NCI-H2029 (cell line): ENCODE results near the gene TPPP3.

Experiments used
- DNase-seq: peaks from one replicate; lab custom pipeline; 2025; lab: John Stamatoyannopoulos, UW

Gene TPPP3

DNA sequence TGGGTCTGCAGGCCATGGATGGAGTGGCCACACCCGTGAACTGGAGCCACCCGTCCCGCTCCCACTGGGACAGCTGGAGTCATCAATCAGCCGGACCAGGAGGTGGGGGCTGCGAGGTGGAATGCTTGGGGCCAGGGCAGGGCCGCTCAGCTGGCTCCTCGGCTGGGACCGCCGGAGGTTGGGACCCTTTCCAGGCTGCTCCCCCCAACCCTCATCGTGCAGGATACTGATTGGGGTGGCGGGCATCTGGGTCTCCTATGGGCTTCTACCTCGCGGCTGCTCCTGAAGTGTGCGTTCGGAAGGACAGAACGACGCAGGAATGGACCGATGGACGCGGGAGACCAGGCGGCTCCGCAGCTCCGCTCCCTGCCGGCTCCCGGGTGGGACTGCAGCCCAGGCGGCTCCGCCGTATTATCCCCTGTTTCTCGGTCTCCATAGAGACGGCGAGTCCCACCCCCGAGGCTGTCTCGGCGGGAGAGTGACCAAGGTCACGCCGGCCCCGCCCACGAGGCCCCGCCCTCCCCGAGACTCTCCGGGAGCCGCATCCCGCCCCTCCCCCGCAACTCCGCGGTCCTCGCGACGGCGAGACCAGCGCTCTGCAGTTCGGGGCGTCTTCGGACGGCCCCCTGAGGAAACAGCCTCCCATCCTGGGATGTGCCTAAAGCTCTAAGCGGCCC lies at the start of gene TPPP3:
Gene TPPP3, minus strand, starts transcription at position 388 of the 677 bp plus-strand sequence. CDS start 2,387 bp downstream, outside the sequence.
- DNase-seq: peak; percentile 25

DNA sequence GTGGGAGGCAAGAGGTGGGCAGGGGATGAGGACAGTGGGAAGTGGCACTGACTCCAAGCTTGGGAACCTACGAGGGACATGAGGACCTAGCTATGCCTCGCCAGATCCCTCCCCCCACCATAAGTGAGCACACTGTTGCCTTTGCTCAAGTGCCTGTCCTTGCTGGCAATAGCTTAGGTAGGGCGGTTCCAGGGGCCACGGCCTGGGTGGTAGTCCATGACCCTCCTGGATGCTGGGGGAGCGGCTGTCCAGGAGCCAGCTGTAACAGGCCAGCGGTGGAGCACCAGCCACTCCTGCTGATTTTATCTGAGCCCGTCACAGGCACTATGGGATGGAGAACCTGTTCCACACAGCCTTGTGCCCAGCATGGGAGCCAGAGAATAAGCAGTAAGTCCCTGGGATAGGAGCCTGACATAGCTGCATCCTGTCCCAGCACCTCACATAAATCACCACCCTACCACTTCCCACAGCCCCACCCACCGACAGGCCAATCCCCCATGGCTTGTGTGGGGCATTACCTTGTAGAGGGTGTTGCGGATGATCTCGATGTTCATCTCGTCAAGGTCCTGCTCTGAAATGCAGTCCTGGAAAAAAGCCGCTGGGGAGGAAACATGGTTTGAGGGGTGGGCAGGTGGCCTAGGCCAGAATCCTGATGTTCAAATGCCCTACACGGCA lies 49.4 kb upstream of the TPPP3 start:
- no peak for DNase-seq

GRCh38 chr16:67441907-67442306 lies 48.6 kb upstream of the TPPP3 start:
- no peak for DNase-seq

DNA sequence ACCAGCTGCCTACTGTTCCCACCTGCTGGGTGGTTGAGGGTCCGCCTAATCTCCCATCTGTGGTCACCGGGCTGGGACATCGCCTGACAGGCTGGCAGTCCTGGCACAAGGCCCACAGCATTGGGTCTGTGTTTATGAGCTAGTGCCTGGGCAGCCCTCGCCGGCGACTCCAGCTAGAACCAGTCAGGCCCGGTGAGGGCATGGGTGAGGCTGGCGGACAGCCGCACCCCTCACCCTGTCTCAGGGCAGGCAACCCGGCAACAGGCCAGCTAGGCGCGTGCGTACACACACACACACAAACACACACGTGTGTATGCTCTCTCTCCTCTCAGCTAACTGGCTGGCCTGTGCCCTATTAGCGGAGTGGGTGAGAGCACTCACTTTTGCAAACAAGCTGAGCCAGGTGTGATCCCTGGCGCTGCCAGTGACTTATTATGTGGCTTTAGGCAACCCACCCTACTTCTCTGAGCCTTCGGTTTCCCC lies 48.0 kb upstream of the TPPP3 start:
- peak; percentile 92 for DNase-seq

- DNase-seq: no peak
Measured at GRCh38 chr16:67438824-67439393, 45.6 kb upstream of the TPPP3 start.

DNA sequence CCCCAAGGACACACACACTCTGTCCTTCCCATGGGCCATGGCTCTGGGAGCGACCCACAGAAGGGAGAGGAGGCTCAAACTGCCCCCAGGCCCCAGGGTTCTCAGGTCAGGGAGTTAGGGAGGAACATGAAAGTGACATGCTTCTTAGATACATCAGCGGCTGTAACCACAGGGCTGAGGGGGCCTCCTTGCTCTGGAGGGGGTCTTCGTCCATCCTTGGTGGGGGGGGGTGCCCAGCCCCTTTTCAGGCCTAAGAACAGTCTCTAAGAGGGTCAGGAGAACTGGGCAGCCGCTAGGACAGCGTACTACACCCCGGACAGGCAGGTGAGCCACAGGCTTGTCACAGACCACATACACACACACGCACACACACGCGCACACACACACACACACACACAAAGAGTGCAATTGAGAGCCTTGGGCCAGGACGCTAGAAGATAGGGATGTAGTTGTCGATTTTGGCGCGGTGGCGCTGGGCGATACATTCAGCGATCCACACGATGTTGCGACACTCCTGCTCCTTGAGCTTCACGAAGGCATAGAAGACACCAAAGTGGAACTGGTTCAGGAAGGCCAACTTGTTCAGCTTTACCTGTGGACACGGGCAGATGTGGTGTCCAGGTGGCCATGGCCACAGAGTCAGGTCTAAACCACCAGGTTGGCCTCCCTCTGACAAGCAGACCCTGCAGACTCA lies 44.9 kb upstream of the TPPP3 start:
- DNase-seq: no peak

DNA sequence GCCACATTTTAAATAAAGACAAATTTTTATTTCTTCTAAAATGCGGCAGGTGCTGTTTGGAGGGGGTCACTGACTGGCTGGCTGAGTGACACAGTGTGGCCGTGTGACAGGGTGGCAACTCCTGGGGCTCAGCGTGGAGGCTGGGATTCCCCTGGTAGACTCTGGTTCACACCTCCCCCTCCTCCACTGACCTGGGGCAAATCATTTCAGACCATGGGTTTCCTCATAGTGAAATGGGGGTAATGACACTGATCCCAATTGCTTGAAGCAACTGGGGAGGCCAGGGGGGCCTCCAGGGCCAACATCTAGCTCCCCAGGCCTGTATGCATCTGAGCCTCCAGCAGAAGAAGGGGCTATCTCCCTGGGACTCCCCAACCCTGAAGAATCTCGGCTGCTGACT lies 44.2 kb upstream of the TPPP3 start:
- DNase-seq: no peak

GRCh38 chr16:67436640-67437193 lies 43.4 kb upstream of the TPPP3 start:
- no peak for DNase-seq

DNA sequence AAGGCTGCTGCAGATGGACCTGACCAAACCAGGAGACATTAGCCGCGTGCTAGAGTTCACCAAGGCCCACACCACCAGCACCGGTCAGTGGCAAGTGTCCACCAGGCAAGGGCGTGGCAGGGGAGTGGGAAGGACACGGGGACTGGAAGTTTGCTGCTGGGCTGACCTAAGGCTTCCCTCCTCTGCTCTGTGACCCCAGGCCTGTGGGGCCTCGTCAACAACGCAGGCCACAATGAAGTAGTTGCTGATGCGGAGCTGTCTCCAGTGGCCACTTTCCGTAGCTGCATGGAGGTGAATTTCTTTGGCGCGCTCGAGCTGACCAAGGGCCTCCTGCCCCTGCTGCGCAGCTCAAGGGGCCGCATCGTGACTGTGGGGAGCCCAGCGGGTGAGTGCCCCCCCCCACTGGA lies 42.5 kb upstream of the TPPP3 start:
- no peak for DNase-seq

- no peak for DNase-seq
Measured at GRCh38 chr16:67433131-67433719, 39.9 kb upstream of the TPPP3 start.

DNA sequence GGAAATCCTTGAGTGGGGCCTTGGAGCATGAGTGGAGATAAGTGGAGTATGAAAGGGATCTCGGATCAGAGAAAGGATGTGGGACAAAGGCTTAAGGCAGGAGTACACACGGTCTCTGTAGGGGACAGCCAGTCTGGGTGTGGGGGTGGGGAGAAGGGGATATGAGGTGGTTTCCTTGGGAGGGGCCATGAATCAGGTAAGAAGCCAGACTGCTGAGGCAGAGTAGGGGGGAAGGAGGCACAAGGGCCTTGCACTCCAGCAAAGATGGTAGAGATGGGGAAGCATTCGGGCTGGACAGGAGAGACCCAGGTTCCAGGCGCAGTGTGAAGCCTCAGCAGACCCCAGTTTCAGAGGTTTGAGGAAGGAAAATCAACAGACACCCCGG lies 39.2 kb upstream of the TPPP3 start:
- DNase-seq: no peak

GRCh38 chr16:67431775-67432505 lies 38.6 kb upstream of the TPPP3 start:
- peak; percentile 46 for DNase-seq

DNA sequence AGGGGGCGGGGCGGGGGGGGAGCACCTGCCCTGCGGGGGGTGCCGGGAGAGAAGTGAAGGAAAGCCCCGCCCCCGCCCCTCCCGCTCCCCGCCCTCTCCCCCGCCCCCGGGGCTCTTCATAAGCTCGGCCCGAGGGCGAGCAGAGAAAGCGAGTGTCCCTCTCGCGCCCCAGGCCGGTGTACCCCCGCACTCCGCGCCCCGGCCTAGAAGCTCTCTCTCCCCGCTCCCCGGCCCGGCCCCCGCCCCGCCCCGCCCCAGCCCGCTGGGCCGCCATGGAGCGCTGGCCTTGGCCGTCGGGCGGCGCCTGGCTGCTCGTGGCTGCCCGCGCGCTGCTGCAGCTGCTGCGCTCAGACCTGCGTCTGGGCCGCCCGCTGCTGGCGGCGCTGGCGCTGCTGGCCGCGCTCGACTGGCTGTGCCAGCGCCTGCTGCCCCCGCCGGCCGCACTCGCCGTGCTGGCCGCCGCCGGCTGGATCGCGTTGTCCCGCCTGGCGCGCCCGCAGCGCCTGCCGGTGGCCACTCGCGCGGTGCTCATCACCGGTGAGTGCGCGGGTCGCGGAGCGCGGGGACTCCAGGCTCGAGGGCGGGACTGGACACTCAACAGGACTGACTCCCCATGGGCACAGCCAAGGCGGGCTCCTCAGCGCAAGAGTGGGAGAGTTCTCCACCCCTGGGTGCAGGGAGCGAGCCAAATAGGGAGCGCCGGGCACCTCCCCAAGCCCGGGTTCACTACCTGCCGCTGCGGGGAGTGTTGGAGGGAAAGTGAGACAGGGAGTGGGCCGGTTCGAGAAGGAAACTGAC lies 37.9 kb upstream of the TPPP3 start, which contains the start of gene HSD11B2:
Gene HSD11B2, plus strand, starts transcription at position 145 of the 798 bp plus-strand sequence. Its CDS starts 128 bp downstream, at position 273.
- DNase-seq: peak; percentile 38

GRCh38 chr16:67430504-67430976 lies 37.2 kb upstream of the TPPP3 start:
- DNase-seq: no peak

DNA sequence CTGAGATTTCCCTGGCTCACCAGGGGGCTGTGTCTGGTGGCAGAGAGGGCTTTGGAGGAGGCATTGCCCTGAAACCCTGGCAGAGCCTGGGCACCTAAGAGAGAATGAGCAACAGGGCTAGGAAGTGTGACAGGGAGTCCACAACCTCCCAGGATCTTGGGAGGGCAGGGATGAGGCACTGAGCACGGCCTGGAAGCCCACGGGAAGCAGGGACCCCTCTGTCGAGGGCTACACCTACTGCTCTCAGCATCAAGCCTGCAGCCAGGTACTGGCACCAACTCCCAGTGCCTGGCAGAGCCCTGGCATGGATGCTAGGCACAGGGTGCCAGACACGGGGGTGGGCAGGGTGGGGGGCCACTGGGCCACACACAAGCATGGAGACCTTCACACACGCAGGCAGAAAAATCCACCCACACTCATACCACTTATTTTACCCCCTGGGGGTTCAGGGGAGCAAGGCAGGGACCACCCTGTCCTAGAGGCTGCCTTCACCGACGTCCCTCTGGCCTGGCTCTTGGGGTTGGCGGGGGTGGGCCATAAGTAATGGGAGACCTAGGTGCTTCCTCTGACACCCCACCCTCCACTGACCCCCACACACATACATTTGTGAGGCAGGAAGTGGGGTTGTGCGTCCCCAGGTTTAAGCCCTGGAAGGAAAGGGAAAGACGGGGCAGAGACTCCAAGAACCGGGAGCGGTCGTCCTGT lies 36.7 kb upstream of the TPPP3 start:
- DNase-seq: no peak

DNA sequence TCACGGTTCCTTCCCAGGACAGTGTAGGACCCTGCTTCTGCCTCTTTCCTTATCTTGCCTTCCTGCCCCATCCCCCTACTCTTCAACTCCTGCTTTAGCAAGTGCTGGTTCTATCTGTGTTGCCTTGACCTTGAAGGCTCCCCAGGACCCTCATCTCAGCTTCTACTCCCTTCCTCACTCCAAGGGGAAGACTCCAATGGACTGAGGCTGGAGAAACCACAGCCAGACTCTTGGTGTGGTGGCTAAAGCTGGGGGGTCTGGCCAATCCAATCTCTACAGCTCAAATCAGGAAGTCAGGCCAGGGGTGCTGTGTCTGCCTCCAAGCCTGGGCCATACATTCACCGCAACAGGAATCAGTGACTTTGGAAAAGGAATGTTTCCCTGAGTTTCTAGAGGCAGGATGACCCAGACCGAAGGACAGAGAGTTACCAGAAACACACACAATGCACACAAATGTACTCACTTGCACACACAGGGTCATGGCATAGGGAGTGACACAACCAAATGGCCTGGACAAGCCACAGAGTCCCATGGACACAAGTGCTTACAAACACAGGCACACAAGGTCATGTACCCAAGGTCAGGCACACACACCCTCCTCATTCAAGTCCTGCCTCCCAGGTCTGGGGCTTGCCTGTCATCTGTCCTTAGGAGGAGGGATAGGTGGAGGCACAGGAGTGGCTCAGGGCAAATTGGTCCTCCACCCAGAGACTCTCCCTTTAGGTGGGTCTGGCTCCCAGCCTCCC lies 35.9 kb upstream of the TPPP3 start:
- DNase-seq: no peak

DNA sequence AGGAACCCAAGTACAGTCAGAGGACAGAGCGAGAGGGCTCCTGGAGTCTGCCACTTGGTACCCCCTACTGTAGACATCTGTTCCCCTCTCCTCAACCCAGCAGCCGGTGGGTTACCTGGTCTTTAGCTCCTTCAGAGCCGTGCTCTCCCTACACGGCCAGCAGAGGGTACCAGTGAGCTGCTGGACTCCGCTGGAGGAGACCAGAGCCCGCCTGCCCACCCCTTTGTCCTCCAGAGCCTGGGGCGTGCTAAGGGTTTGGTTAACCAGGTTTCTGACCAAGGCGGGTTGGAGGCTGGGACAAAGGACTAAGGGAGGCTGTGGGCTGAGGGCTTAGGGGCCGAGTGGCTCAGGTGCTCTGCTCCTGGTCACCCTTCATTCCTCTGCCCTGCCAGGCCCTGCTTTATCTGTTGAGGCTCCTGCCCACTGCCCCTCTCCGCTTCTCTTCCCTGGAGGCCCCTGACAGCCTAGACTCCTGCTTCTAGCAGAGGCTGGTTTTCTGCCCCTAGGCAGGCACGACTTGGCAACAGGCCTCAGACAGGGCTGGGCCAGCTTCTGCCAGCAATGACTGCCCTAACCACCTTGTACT lies 34.9 kb upstream of the TPPP3 start:
- peak; percentile 41 for DNase-seq

DNA sequence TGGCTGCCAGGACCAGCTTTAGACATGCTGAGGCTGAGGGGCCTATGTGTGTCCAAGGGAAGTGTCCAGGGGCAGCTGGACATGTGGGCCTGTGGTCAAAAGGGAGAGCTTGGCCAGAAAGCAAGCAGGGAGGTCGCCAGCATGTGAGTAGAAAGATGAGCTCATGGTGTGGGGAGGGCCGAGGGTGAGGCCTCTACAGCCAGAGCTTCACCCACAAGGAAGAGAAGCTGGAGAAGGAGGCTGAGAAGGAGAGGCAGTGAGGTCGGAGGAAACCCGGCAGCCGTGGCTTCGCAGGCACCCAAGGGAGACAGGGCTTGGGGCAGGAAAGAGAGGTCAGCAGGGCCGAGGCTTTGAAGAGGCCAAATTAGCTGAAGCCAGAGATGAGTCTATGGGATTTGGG lies 33.7 kb upstream of the TPPP3 start:
- no peak for DNase-seq
